A673 (cell line): ENCODE measurements around the gene RALGAPA1. TPM values are rescaled to one million over a fixed set of nuclear protein-coding genes. Genes with fewer than 3 reads are reported as not detected.

Experiments
- BruUV-seq: library from RNA; stranded (reverse); fragments of 400-500 nt; replicated peaks from 2 replicates; lab custom pipeline; 2021; lab: Mats Ljungman, UMichigan
- CTCF ChIA-PET: fragments of 300-600 bp; sonication (Branson Sonifier 250); formaldehyde crosslinking; loops from one replicate; lab custom pipeline; 2022; ENCODE audit warnings: antibody characterized with exemption; lab: Charles Lee
- POLR2A ChIA-PET: fragments of 300-600 bp; sonication (Branson Sonifier 250); formaldehyde crosslinking; loops from one replicate; lab custom pipeline; 2022; ENCODE audit warnings: antibody characterized with exemption; ENCODE audit not compliant: low non-redundant PET; lab: Charles Lee
- DNase-seq: peaks from one replicate; pipeline ENCODE4 v3.0.0-alpha.2; 2015; ENCODE audit warnings: low spot score
- H3K27ac ChIP-seq: fragments of 200-600 bp; sonication (generic); 2 replicates; pipeline ENCODE4 v1.5.1; 2016; ENCODE audit warnings: mixed run types, low read depth, mild to moderate bottlenecking, mixed read lengths, antibody characterized with exemption, low read length; ENCODE audit not compliant: poor library complexity, severe bottlenecking
- H3K27me3 ChIP-seq: fragments of 200-600 bp; sonication (generic); replicated peaks from 2 replicates; pipeline ENCODE4 v1.6.1; 2017; ENCODE audit warnings: mixed run types, low read depth, mild to moderate bottlenecking, mixed read lengths, antibody characterized with exemption, low read length; ENCODE audit not compliant: insufficient read depth, poor library complexity
- H3K36me3 ChIP-seq: fragments of 200-600 bp; sonication (generic); 2 replicates; pipeline ENCODE4 v1.6.1; 2016; ENCODE audit warnings: mixed run types, mild to moderate bottlenecking, mixed read lengths, antibody characterized with exemption, low read length; ENCODE audit not compliant: insufficient read depth, poor library complexity, severe bottlenecking
- H3K4me1 ChIP-seq: fragments of 200-600 bp; sonication (generic); 2 replicates; pipeline ENCODE4 v1.6.1; 2017; ENCODE audit warnings: mixed run types, mild to moderate bottlenecking, mixed read lengths, antibody characterized with exemption, low read length; ENCODE audit not compliant: insufficient read depth, poor library complexity, severe bottlenecking
- H3K4me3 ChIP-seq: fragments of 200-600 bp; sonication (generic); 2 replicates; pipeline ENCODE4 v1.5.1; 2016; ENCODE audit warnings: low read depth, mixed run types, mild to moderate bottlenecking, mixed read lengths, low read length; ENCODE audit not compliant: poor library complexity, severe bottlenecking
- H3K9me3 ChIP-seq: fragments of 200-600 bp; sonication (generic); 2 replicates; pipeline ENCODE4 v1.6.1; 2016; ENCODE audit warnings: mixed run types, low read depth, mild to moderate bottlenecking, mixed read lengths, antibody characterized with exemption, low read length; ENCODE audit not compliant: poor library complexity, severe bottlenecking
- EZH2 ChIP-seq: fragments of 200-600 bp; sonication (generic); IDR thresholded peaks from 2 replicates; pipeline ENCODE4 v1.6.1; 2017; ENCODE audit warnings: borderline replicate concordance, low read depth, mild to moderate bottlenecking, mixed read lengths, antibody characterized with exemption, low read length; ENCODE audit not compliant: poor library complexity, severe bottlenecking
- intact Hi-C: fragments of 100-400 bp; cut with micrococcal nuclease; formaldehyde crosslinking; loops from one replicate; pipeline ENCODE4 v1.10.0; 2022; ENCODE audit not compliant: unreplicated experiment
- total RNA-seq: library from RNA; stranded (reverse); gene quantifications from 2 replicates; pipeline ENCODE4 v1.2.3, GENCODE V29; 2021
- TF ChIP-seq, protein P1 (sequence below): fragments of 300-800, 200-600 bp; sonication (generic); conservative IDR thresholded peaks from 2 replicates; pipeline ENCODE4 v1.5.1; 2017; ENCODE audit warnings: low read depth, mild to moderate bottlenecking, antibody characterized with exemption, low read length, moderate library complexity, mixed read lengths

RALGAPA1 gene
- total RNA-seq, 1 experiment from 2014 or later, result 42.4 TPM

DNA sequence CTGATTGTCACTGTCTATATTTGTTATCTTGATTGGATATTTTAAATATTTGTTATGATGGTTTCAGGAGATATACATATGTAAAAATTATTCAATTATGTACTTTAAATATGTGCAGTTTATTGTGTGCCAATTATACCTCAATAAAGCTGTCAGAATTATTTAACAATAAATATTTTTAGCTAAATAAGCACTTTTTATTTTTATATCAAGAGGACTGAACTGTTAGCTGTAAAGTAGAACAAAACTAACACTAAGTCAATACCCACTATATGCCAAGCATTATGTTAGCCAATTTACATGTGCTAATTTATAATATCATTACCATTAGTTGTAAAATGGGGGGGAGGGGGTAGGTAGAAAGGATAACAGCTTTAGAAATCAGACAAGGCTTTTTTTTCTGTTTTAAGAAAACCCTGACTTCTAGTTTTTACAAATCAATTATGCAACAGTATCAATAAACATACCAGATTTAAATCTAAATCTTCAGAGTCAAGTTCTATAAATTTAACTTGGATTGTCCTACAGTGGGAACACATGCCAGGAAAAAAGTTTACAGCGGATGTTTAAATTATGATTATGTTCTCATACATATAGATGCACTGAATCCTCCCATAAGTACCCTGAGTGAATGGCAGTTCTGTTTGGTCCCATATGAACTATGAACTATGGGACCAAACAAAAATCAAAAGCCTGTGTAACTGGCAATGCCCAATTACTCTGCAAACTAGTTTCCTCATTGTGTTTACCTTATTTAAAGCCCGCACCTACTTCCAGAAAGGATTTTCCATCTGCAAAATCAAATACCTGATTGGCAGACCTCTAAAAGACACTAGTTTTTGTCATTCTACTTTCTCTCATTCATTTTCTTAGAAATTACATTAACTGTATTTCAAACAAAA, 2.8 kb downstream of the RALGAPA1 start:
- no peak for TF ChIP-seq EZH2
- TF ChIP-seq, protein P1, sequence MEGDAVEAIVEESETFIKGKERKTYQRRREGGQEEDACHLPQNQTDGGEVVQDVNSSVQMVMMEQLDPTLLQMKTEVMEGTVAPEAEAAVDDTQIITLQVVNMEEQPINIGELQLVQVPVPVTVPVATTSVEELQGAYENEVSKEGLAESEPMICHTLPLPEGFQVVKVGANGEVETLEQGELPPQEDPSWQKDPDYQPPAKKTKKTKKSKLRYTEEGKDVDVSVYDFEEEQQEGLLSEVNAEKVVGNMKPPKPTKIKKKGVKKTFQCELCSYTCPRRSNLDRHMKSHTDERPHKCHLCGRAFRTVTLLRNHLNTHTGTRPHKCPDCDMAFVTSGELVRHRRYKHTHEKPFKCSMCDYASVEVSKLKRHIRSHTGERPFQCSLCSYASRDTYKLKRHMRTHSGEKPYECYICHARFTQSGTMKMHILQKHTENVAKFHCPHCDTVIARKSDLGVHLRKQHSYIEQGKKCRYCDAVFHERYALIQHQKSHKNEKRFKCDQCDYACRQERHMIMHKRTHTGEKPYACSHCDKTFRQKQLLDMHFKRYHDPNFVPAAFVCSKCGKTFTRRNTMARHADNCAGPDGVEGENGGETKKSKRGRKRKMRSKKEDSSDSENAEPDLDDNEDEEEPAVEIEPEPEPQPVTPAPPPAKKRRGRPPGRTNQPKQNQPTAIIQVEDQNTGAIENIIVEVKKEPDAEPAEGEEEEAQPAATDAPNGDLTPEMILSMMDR, result no peak
- Histone ChIP-seq H3K27ac (no peak overlapping the region), H3K27me3 (no peaks in the 10 kb centered on the region), H3K9me3 (no peaks in the 10 kb centered on the region), H3K36me3 (no peaks in the 10 kb centered on the region), H3K4me1 (peaks cover 12% of the 10 kb centered on the region), H3K4me3 (peak overlapping the region; percentile 0)
- no peak for DNase-seq
- CTCF ChIA-PET, result no interaction called here
- BruUV-seq, result no TSS peak
- intact Hi-C loops, result loop anchor here (5.0 kb wide), 1 partner anchor 109 kb away; no protein-coding TSS in a partner anchor
- POLR2A ChIA-PET, result interaction anchor here (0.6 kb wide), 1 partner anchor 114 kb away, joined by 9 read pairs; no protein-coding TSS in a partner anchor

DNA sequence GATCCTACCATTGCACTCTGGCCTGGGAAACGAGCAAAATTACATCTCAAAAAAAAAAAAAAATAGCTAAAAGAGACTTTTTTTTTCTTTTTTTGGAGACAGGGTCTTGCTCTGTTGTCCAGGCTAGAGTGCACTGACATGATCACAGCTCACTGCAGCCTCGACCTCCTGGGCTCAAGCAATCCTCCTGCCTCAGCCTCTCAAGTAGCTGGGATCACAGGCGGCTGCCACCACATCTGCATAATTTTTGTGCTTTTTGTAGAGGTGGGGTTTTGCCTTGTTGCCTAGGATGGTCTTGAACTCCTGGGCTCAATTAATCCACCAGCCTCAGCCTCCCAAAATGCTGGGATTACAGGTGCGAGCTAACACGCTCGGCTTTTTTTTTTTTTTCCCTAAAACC, 11.3 kb downstream of the RALGAPA1 start:
- BruUV-seq, result no TSS peak
- Histone ChIP-seq H3K27ac (no peak overlapping the region), H3K4me3 (no peak overlapping the region), H3K9me3 (no peaks in the 10 kb centered on the region), H3K4me1 (no peaks in the 10 kb centered on the region), H3K36me3 (no peaks in the 10 kb centered on the region), H3K27me3 (no peaks in the 10 kb centered on the region)
- no peak for DNase-seq
- ChIA-PET POLR2A (interaction anchor here (0.7 kb wide), 1 partner anchor 14 kb away, joined by 10 read pairs; no protein-coding TSS in a partner anchor), CTCF (no interaction called here)
- intact Hi-C loops, result no loop called here
- TF ChIP-seq, protein P1, result no peak
- no peak for TF ChIP-seq EZH2

DNA sequence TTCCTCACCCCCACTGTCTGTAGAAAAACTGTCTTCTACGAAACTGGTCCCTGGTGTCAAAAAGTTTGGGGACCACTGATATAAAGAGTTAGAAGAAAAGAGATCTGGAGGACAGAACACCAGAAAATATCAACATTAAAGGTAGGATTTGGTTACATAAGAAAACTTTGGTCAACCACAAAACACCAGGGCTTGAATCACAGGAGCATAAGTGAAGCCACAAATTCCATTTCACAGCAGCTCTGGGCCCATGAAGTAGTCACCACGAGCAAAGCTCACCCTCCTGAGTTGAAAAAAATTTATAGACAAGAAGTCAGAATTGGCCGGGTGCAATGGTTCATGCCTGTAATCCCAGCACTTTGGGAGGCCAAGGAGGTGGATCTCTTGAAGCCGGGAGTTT, 19.4 kb downstream of the RALGAPA1 start:
- H3K27ac ChIP-seq, result no peak overlapping the region
- no peak for DNase-seq
- CTCF ChIA-PET, result no interaction called here
- no peaks in the 10 kb centered on the region for H3K36me3 ChIP-seq
- no peaks in the 10 kb centered on the region for H3K27me3 ChIP-seq
- no TSS peak for BruUV-seq
- H3K4me1 ChIP-seq, result peaks cover 6% of the 10 kb centered on the region
- intact Hi-C loops, result no loop called here
- TF ChIP-seq, protein P1, result no peak
- no peak for TF ChIP-seq EZH2
- no peak overlapping the region for H3K4me3 ChIP-seq
- POLR2A ChIA-PET, result no interaction called here
- H3K9me3 ChIP-seq, result no peaks in the 10 kb centered on the region
